Neuronal stem cell (in vitro differentiated cells): ENCODE data around the gene ZC3H12C.

Source experiments
- DNase-seq: peaks from one replicate; pipeline ENCODE4 v3.0.0-alpha.2; 2013; ENCODE audit warnings: low spot score
- H2AFZ ChIP-seq: one replicate; pipeline ENCODE4 v1.6.1; 2013; ENCODE audit warnings: mild to moderate bottlenecking, low read length, inconsistent platforms
- H2AK5ac ChIP-seq: 2 replicates; pipeline ENCODE4 v1.6.1; 2013; ENCODE audit warnings: low read depth, mild to moderate bottlenecking, inconsistent platforms, low read length, moderate library complexity, mixed read lengths
- H2BK120ac ChIP-seq: 2 replicates; pipeline ENCODE4 v1.6.1; 2013; ENCODE audit warnings: low read depth, mild to moderate bottlenecking, inconsistent platforms, low read length, moderate library complexity, mixed read lengths
- H2BK12ac ChIP-seq: one replicate; pipeline ENCODE4 v1.6.1; 2013; ENCODE audit warnings: low read length, inconsistent platforms
- H2BK15ac ChIP-seq: 2 replicates; pipeline ENCODE4 v1.6.1; 2013; ENCODE audit warnings: mild to moderate bottlenecking, low read length, inconsistent platforms, mixed read lengths
- H2BK5ac ChIP-seq: one replicate; pipeline ENCODE4 v1.6.1; 2013; ENCODE audit warnings: inconsistent platforms, mild to moderate bottlenecking, low read length, moderate library complexity
- H3K14ac ChIP-seq: one replicate; pipeline ENCODE4 v1.6.1; 2013; ENCODE audit warnings: low read length, inconsistent platforms
- H3K18ac ChIP-seq: 2 replicates; pipeline ENCODE4 v1.6.1; 2013; ENCODE audit warnings: low read length, inconsistent platforms
- H3K23ac ChIP-seq: 2 replicates; pipeline ENCODE4 v1.6.1; 2013; ENCODE audit warnings: low read depth, mild to moderate bottlenecking, mixed read lengths, low read length, inconsistent platforms; ENCODE audit not compliant: poor library complexity
- H3K27ac ChIP-seq: replicated peaks from 3 replicates; pipeline ENCODE4 v1.5.1; 2013; ENCODE audit warnings: low read length, inconsistent platforms
- H3K27me3 ChIP-seq, 3 experiments: 2 replicates each; pipeline ENCODE4 v1.6.1; 2013; ENCODE audit warnings: low read length in 3 of 3, mild to moderate bottlenecking in 2 of 3, inconsistent platforms in 1 of 3, low read depth in 1 of 3, mixed read lengths in 1 of 3, moderate library complexity in 1 of 3; ENCODE audit not compliant: control insufficient read depth in 3 of 3, insufficient read depth in 3 of 3
- H3K36me3 ChIP-seq, 2 donors: replicated peaks in 1 of 2; 2 replicates each; pipeline ENCODE4 v1.6.1; 2013; ENCODE audit warnings: low read length in 2 of 2; ENCODE audit not compliant: control insufficient read depth in 2 of 2, insufficient read depth in 2 of 2
- H3K4ac ChIP-seq: 2 replicates; pipeline ENCODE4 v1.6.1; 2013; ENCODE audit warnings: inconsistent platforms, mild to moderate bottlenecking, low read length, moderate library complexity
- H3K4me1 ChIP-seq, 2 donors: 1 replicate in 1 of 2; 2 replicates in 1 of 2; pipeline ENCODE4 v1.6.1; 2013; ENCODE audit warnings: low read length in 2 of 2, low read depth in 1 of 2; ENCODE audit not compliant: control insufficient read depth in 2 of 2, insufficient read depth in 1 of 2
- H3K4me2 ChIP-seq: one replicate; pipeline ENCODE4 v1.6.1; 2013; ENCODE audit warnings: mild to moderate bottlenecking, low read length, inconsistent platforms; ENCODE audit not compliant: insufficient read depth, poor library complexity, severe bottlenecking
- H3K4me3 ChIP-seq, 2 donors: 2 replicates each; pipeline ENCODE4 v1.5.1; 2013; ENCODE audit warnings: low read length in 2 of 2, mild to moderate bottlenecking in 2 of 2, inconsistent platforms in 1 of 2, moderate library complexity in 1 of 2
- H3K79me1 ChIP-seq: one replicate; pipeline ENCODE4 v1.6.1; 2013; ENCODE audit warnings: low read depth, mild to moderate bottlenecking, inconsistent platforms, low read length, moderate library complexity
- H3K9ac ChIP-seq: one replicate; pipeline ENCODE4 v1.6.1; 2013; ENCODE audit warnings: mild to moderate bottlenecking, low read depth, low read length, inconsistent platforms; ENCODE audit not compliant: poor library complexity
- H3K9me3 ChIP-seq, 2 donors: replicated peaks in 1 of 2; 2 replicates each; pipeline versions ENCODE3 to v1.6.1; 2013; ENCODE audit warnings: low read length in 2 of 2, mild to moderate bottlenecking in 2 of 2, inconsistent platforms in 1 of 2, low read depth in 1 of 2, mixed read lengths in 1 of 2, moderate library complexity in 1 of 2; ENCODE audit not compliant: control insufficient read depth in 2 of 2, insufficient read depth in 1 of 2
- H4K8ac ChIP-seq: one replicate; pipeline ENCODE4 v1.6.1; 2013; ENCODE audit warnings: low read depth, mild to moderate bottlenecking, inconsistent platforms, low read length, moderate library complexity
- H4K91ac ChIP-seq: one replicate; pipeline ENCODE4 v1.6.1; 2013; ENCODE audit warnings: low read length, low read depth, mild to moderate bottlenecking, inconsistent platforms; ENCODE audit not compliant: poor library complexity
- WGBS, 2 donors: extraction: QIAGEN DNeasy Blood & Tissue Kit; methylation state at CpG; one replicate each; pipeline ENCODE4 v1.1.7; 2013; ENCODE audit warnings: missing lambda C conversion rate in 2 of 2, mixed read lengths in 1 of 2; ENCODE audit not compliant: insufficient read length in 2 of 2, insufficient replicate concordance in 1 of 2; ENCODE audit errors: extremely low coverage in 2 of 2; 5-methylcytosine and 5-hydroxymethylcytosine counted together

ZC3H12C gene

GRCh38 chr11:110176366-110177085, 83.3 kb downstream of the ZC3H12C start:
- H2BK12ac ChIP-seq: no peak overlapping the region
- no peak overlapping the region for H3K23ac ChIP-seq
- no peak overlapping the region for H2AK5ac ChIP-seq
- no peaks in the 10 kb centered on the region for H3K27me3 ChIP-seq
- WGBS, 2 donors: no CpG with 5 or more reads among the region's 12 CpGs
- H3K14ac ChIP-seq: no peak overlapping the region
- no peak overlapping the region for H3K27ac ChIP-seq
- H3K36me3 ChIP-seq: no peaks in the 10 kb centered on the region
- no peak overlapping the region for H4K8ac ChIP-seq
- H3K4me2 ChIP-seq: no peak overlapping the region
- H2BK5ac ChIP-seq: no peak overlapping the region
- no peak overlapping the region for H3K4me3 ChIP-seq
- H2BK15ac ChIP-seq: no peak overlapping the region
- H3K9ac ChIP-seq: no peak overlapping the region
- no peak overlapping the region for H4K91ac ChIP-seq
- no peak for DNase-seq
- H3K4ac ChIP-seq: no peak overlapping the region
- H3K9me3 ChIP-seq: no peaks in the 10 kb centered on the region
- no peaks in the 10 kb centered on the region for H3K79me1 ChIP-seq
- H3K18ac ChIP-seq: no peak overlapping the region
- no peak overlapping the region for H2BK120ac ChIP-seq
- peaks cover 4 to 15% of the 10 kb centered on the region in 2 donors for H3K4me1 ChIP-seq
- H2AFZ ChIP-seq: no peak overlapping the region

DNA sequence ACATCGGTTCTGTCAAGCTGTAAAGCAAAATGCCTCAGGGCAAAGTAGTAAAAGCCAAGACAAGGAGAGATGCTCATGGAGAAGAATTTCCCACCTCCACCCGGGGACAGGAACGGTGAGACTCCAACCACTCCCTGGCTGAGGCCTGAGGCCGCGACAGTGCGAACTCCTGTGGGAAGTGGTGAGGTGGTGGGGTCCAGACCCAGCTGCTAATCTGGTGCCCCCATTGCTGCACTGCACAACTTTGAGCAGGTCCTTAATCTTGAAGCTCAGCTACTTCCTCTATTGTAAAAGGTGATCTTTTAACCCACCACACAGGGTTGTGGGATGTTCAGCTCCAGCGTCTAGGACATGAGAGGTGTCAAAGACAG, 83.9 kb downstream of the ZC3H12C start:
- Histone ChIP-seq H4K8ac (no peak overlapping the region), H3K14ac (no peak overlapping the region), H2BK15ac (no peak overlapping the region), H2AK5ac (no peak overlapping the region), H2BK120ac (no peak overlapping the region), H3K4ac (no peak overlapping the region), H3K9ac (no peak overlapping the region), H3K27me3 (no peaks in the 10 kb centered on the region), H3K9me3 (no peaks in the 10 kb centered on the region), H3K79me1 (no peaks in the 10 kb centered on the region), H3K4me1 (peaks cover 4 to 15% of the 10 kb centered on the region in 2 donors), H4K91ac (no peak overlapping the region), H3K27ac (no peak overlapping the region), H2BK12ac (no peak overlapping the region), H2BK5ac (no peak overlapping the region), H3K36me3 (no peaks in the 10 kb centered on the region), H3K4me2 (no peak overlapping the region), H3K4me3 (no peak overlapping the region), H2AFZ (no peak overlapping the region), H3K23ac (no peak overlapping the region), H3K18ac (no peak overlapping the region)
- DNase-seq: no peak
- WGBS, 2 donors: no CpG with 5 or more reads among the region's 7 CpGs

GRCh38 chr11:110179064-110179463, 85.9 kb downstream of the ZC3H12C start:
- H2AFZ ChIP-seq: no peak overlapping the region
- no peak overlapping the region for H2BK15ac ChIP-seq
- H3K9me3 ChIP-seq: no peaks in the 10 kb centered on the region
- H3K27me3 ChIP-seq: no peaks in the 10 kb centered on the region
- H3K18ac ChIP-seq: no peak overlapping the region
- DNase-seq: no peak
- H3K4ac ChIP-seq: no peak overlapping the region
- H3K79me1 ChIP-seq: no peaks in the 10 kb centered on the region
- H3K14ac ChIP-seq: no peak overlapping the region
- H3K23ac ChIP-seq: no peak overlapping the region
- H3K9ac ChIP-seq: no peak overlapping the region
- H3K4me2 ChIP-seq: no peak overlapping the region
- no peak overlapping the region for H2AK5ac ChIP-seq
- H3K36me3 ChIP-seq: no peaks in the 10 kb centered on the region
- no peak overlapping the region for H3K27ac ChIP-seq
- H2BK5ac ChIP-seq: no peak overlapping the region
- H2BK12ac ChIP-seq: no peak overlapping the region
- WGBS, 2 donors: no CpG with 5 or more reads among the region's 4 CpGs
- H4K8ac ChIP-seq: no peak overlapping the region
- H3K4me1 ChIP-seq: peaks cover 0 to 11% of the 10 kb centered on the region in 2 donors
- no peak overlapping the region for H3K4me3 ChIP-seq
- H4K91ac ChIP-seq: no peak overlapping the region
- no peak overlapping the region for H2BK120ac ChIP-seq

DNA sequence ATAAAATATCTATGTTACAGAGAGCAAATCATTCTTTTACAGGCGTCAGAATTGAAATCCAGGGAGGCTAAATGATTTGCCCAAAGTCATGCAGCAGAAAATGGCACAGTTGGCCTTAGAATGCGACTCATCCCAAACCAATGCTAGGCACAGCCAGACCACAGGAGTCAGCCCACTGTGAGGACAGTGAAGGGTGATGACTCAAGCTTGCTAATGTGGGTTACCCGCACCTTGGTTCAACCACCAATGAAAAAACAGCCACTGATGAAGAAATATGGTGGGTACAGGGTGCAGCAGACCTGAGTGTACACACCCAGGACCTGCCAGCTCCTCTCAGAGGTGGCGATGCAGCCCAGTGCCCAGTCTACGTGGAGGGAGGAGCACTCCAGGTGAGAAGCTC, 89.7 kb downstream of the ZC3H12C start:
- Histone ChIP-seq H3K9ac (no peak overlapping the region), H3K79me1 (no peaks in the 10 kb centered on the region), H3K27ac (no peak overlapping the region), H3K9me3 (no peaks in the 10 kb centered on the region), H2BK120ac (no peak overlapping the region), H4K8ac (no peak overlapping the region), H3K14ac (no peak overlapping the region), H3K36me3 (no peaks in the 10 kb centered on the region), H4K91ac (no peak overlapping the region), H3K4me2 (no peak overlapping the region), H2BK5ac (no peak overlapping the region), H3K27me3 (no peaks in the 10 kb centered on the region), H2AFZ (no peak overlapping the region), H3K4ac (no peak overlapping the region), H3K4me1 (peaks cover 0 to 6% of the 10 kb centered on the region in 2 donors), H2BK15ac (no peak overlapping the region), H3K23ac (no peak overlapping the region), H2BK12ac (no peak overlapping the region), H3K18ac (no peak overlapping the region), H2AK5ac (no peak overlapping the region), H3K4me3 (no peak overlapping the region)
- no peak for DNase-seq
- WGBS, 2 donors: no CpG with 5 or more reads among the region's 5 CpGs
